SK-N-SH (cell line): ENCODE results near the gene TMEM150C. TPM values are rescaled to one million over a fixed set of nuclear protein-coding genes. Genes with fewer than 3 reads are reported as not detected.

Experiments used
- CTCF ChIA-PET: fragments of 300-600, 350-600 bp; formaldehyde crosslinking; extraction: SDS; loops from one replicate; lab custom pipeline; 2021; lab: Yijun Ruan, JAX
- POLR2A ChIA-PET: fragments of 350-600 bp; sonication (Branson Sonifier 250); formaldehyde crosslinking; extraction: SDS; loops from one replicate; lab custom pipeline; 2020; ENCODE audit warnings: antibody characterized with exemption, inconsistent platforms; lab: Yijun Ruan, JAX
- DNase-seq: peaks from one replicate; pipeline ENCODE4 v3.0.0; 2012
- H2AFZ ChIP-seq: fragments of 200-600 bp; sonication (generic); 2 replicates; pipeline ENCODE4 v1.8.1; 2016; ENCODE audit warnings: antibody characterized with exemption, mild to moderate bottlenecking, low read depth
- H3F3A ChIP-seq: fragments of 200-600 bp; sonication (generic); replicated peaks from 2 replicates; pipeline ENCODE3; 2016; ENCODE audit warnings: antibody characterized with exemption, mild to moderate bottlenecking; ENCODE audit not compliant: insufficient read depth
- H3K27ac ChIP-seq, 2 experiments: fragments of 200-500 bp in 1 of 2; fragments of 200-600 bp in 1 of 2; sonication (Bioruptor generic) in 1 of 2; sonication (generic), shearing (Covaris generic) in 1 of 2; 2 replicates each; pipeline versions ENCODE4 v1.5.1 to v1.6.1; 2014 to 2016; ENCODE audit warnings: low read depth in 2 of 2, inconsistent platforms in 1 of 2, low read length in 1 of 2, mild to moderate bottlenecking in 1 of 2, mixed read lengths in 1 of 2
- H3K27me3 ChIP-seq: fragments of 200-600 bp; sonication (generic), shearing (Covaris generic); 2 replicates; pipeline ENCODE4 v1.6.1; 2016; ENCODE audit warnings: mixed run types; ENCODE audit not compliant: insufficient read depth
- H3K36me3 ChIP-seq, 2 experiments: fragments of 200-500 bp in 1 of 2; fragments of 200-600 bp in 1 of 2; sonication (Bioruptor generic) in 1 of 2; sonication (generic) in 1 of 2; replicated peaks in 1 of 2; 2 replicates each; pipeline versions ENCODE3 to v1.5.1; 2014 to 2016; ENCODE audit warnings: low read length in 1 of 2, mild to moderate bottlenecking in 1 of 2; ENCODE audit not compliant: insufficient read depth in 2 of 2, control insufficient read depth in 1 of 2
- H3K4me1 ChIP-seq, 2 experiments: fragments of 200-500 bp in 1 of 2; fragments of 200-600 bp in 1 of 2; sonication (Bioruptor generic) in 1 of 2; sonication (generic), shearing (Covaris generic) in 1 of 2; 2 replicates each; pipeline versions ENCODE4 v1.5.1 to v1.6.1; 2014 to 2016; ENCODE audit warnings: low read depth in 1 of 2, low read length in 1 of 2, mixed run types in 1 of 2; ENCODE audit not compliant: insufficient read depth in 2 of 2, control insufficient read depth in 1 of 2
- H3K4me2 ChIP-seq: fragments of 200-600 bp; sonication (generic), shearing (Covaris generic); 2 replicates; pipeline ENCODE4 v1.6.1; 2017; ENCODE audit warnings: mixed run types
- H3K4me3 ChIP-seq, 2 experiments: fragments of 200-500 bp in 1 of 2; fragments of 200-600 bp in 1 of 2; sonication (Bioruptor generic) in 1 of 2; sonication (generic), shearing (Covaris generic) in 1 of 2; 2 replicates each; pipeline versions ENCODE4 v1.5.1 to v1.8.1; 2014 to 2016; ENCODE audit warnings: low read depth in 2 of 2, inconsistent platforms in 1 of 2, low read length in 1 of 2, mild to moderate bottlenecking in 1 of 2, mixed read lengths in 1 of 2, moderate library complexity in 1 of 2
- H3K79me2 ChIP-seq: fragments of 200-600 bp; sonication (generic); 2 replicates; pipeline ENCODE4 v1.8.1; 2017; ENCODE audit warnings: mild to moderate bottlenecking; ENCODE audit not compliant: insufficient read depth
- H3K9ac ChIP-seq: fragments of 200-600 bp; sonication (generic); 2 replicates; pipeline ENCODE4 v1.6.1; 2017; ENCODE audit warnings: mixed run types
- H3K9me2 ChIP-seq: fragments of 200-600 bp; sonication (generic); 2 replicates; pipeline ENCODE4 v1.6.1; 2017; ENCODE audit warnings: mixed run types
- H3K9me3 ChIP-seq: fragments of 200-600 bp; sonication (generic); 2 replicates; pipeline ENCODE4 v1.6.1; 2017; ENCODE audit warnings: mixed run types, mild to moderate bottlenecking, moderate library complexity
- H4K20me1 ChIP-seq: fragments of 200-600 bp; sonication (generic); 2 replicates; pipeline ENCODE4 v1.6.1; 2017; ENCODE audit warnings: mild to moderate bottlenecking, mixed run types; ENCODE audit not compliant: insufficient read depth
- EZH2phosphoT487 ChIP-seq: fragments of 200-600 bp; sonication (generic); IDR thresholded peaks from 2 replicates; pipeline ENCODE4 v1.6.1; 2017; ENCODE audit warnings: low read depth, mixed run types, mild to moderate bottlenecking, antibody characterized with exemption, moderate library complexity, borderline replicate concordance
- GATA2 ChIP-seq: sonication (generic); formaldehyde crosslinking; IDR thresholded peaks from 2 replicates; pipeline ENCODE4 v1.5.0; 2020; ENCODE audit warnings: mild to moderate bottlenecking, missing genetic modification reagents
- JUND ChIP-seq: IDR thresholded peaks from 2 replicates; pipeline ENCODE4 v1.4.0; 2012
- MEF2A ChIP-seq: IDR thresholded peaks from 2 replicates; pipeline ENCODE4 v1.4.0; 2012; ENCODE audit warnings: low read depth, borderline replicate concordance
- NFIC ChIP-seq: IDR thresholded peaks from 2 replicates; pipeline ENCODE4 v1.4.0; 2012; ENCODE audit warnings: borderline replicate concordance
- POLR2AphosphoS5 ChIP-seq: IDR thresholded peaks from 2 replicates; pipeline ENCODE4 v1.6.1; 2012; ENCODE audit warnings: low read depth, low read length
- SIN3A ChIP-seq: IDR thresholded peaks from 2 replicates; pipeline ENCODE4 v1.6.1; 2012; ENCODE audit warnings: low read depth, mild to moderate bottlenecking, low read length, moderate library complexity, borderline replicate concordance
- SMC3 ChIP-seq: IDR thresholded peaks from 2 replicates; pipeline ENCODE4 v1.6.1; 2012; ENCODE audit warnings: low read depth, low read length, improper control_type of control experiment
- TCF12 ChIP-seq: IDR thresholded peaks from 2 replicates; pipeline ENCODE4 v1.4.0; 2012
- WGBS: methylation state at CpG from one replicate; pipeline ENCODE4 v1.1.6; 2017; ENCODE audit warnings: low lambda C conversion rate; 5-methylcytosine and 5-hydroxymethylcytosine counted together
- polyA plus RNA-seq, 3 experiments: library from polyadenylated mRNA; depleted of rRNA; stranded (reverse); fragments of >200 nt; gene quantifications; 2 replicates each; pipeline ENCODE4 v1.2.3, GENCODE V29; 2012
- TF ChIP-seq, protein P1 (sequence below): fragments of 150-350 bp; IDR thresholded peaks from 2 replicates; pipeline ENCODE4 v1.6.1; 2017; ENCODE audit warnings: antibody characterized with exemption, low read length, low read depth, borderline replicate concordance
- TF ChIP-seq, protein P2 (sequence below): IDR thresholded peaks from 2 replicates; pipeline ENCODE4 v1.4.0; 2012; ENCODE audit warnings: low read depth, borderline replicate concordance

TMEM150C gene
- polyA plus RNA-seq, 1 of the 3 experiments (the other 2 are of a cell fraction): 1.0 TPM

DNA sequence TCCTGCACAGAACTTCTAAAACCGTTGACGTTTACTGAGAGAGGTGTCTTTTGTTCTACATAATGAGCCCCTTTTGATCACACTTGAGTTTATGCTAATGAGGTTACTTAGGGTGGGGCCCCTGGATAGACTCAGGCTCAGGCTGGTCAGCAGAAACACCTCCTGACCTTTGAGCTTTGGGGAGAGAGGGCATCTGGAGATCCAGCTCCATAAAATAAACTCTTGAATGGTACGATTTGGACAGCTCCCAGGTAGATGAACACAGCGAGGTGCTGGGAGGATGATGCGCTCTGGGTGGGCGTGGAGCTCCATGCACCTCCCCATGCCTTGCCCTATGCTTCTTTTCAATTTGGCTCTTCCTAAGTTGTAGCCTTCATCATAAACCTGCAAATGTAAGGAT lies 79.4 kb downstream of the TMEM150C start:
- Histone ChIP-seq H3F3A (no peaks in the 10 kb centered on the region), H3K4me3 (no peak overlapping the region), H4K20me1 (no peaks in the 10 kb centered on the region), H3K79me2 (no peaks in the 10 kb centered on the region), H3K9me3 (no peaks in the 10 kb centered on the region), H2AFZ (no peak overlapping the region), H3K9ac (no peak overlapping the region), H3K27me3 (no peaks in the 10 kb centered on the region), H3K9me2 (no peaks in the 10 kb centered on the region), H3K4me2 (no peak overlapping the region), H3K27ac (no peak overlapping the region), H3K36me3 (peaks cover 0 to 8% of the 10 kb centered on the region in 2 experiments), H3K4me1 (no peaks in the 10 kb centered on the region)
- ChIA-PET CTCF (no interaction called here), POLR2A (no interaction called here)
- no peak for TF ChIP-seq GATA2
- no peak for TF ChIP-seq POLR2AphosphoS5
- TF ChIP-seq, protein P1, sequence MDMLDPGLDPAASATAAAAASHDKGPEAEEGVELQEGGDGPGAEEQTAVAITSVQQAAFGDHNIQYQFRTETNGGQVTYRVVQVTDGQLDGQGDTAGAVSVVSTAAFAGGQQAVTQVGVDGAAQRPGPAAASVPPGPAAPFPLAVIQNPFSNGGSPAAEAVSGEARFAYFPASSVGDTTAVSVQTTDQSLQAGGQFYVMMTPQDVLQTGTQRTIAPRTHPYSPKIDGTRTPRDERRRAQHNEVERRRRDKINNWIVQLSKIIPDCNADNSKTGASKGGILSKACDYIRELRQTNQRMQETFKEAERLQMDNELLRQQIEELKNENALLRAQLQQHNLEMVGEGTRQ: no peak
- TF ChIP-seq MEF2A: no peak
- TF ChIP-seq NFIC: no peak
- TF ChIP-seq TCF12: no peak
- TF ChIP-seq SMC3: no peak
- TF ChIP-seq JUND: no peak
- TF ChIP-seq, protein P2, sequence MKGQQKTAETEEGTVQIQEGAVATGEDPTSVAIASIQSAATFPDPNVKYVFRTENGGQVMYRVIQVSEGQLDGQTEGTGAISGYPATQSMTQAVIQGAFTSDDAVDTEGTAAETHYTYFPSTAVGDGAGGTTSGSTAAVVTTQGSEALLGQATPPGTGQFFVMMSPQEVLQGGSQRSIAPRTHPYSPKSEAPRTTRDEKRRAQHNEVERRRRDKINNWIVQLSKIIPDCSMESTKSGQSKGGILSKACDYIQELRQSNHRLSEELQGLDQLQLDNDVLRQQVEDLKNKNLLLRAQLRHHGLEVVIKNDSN: no peak
- DNase-seq: no peak
- WGBS: 87% methylated on average over 6 of the region's 6 CpGs

DNA sequence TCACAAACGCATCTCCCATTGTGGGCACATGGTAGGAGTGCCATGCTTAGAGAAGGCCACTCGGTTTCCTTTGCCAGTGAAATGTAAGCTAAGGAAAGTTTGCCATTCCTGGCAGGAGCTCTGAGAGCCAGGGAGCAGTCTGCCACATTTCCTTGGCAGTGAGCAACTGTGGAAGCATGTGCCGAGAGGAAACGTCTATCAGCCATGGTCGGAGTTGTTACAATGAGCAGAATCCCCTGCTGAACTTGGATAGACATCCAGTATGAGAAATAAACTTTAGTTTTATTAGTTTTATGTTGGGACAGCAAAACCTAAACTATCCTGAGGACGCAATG lies 80.3 kb downstream of the TMEM150C start:
- Histone ChIP-seq H3K9me3 (no peaks in the 10 kb centered on the region), H3K9me2 (no peaks in the 10 kb centered on the region), H3K27ac (no peak overlapping the region), H4K20me1 (no peaks in the 10 kb centered on the region), H3K27me3 (no peaks in the 10 kb centered on the region), H3K36me3 (peaks cover 0 to 8% of the 10 kb centered on the region in 2 experiments), H3K4me3 (no peak overlapping the region), H2AFZ (no peak overlapping the region), H3K79me2 (no peaks in the 10 kb centered on the region), H3K4me2 (no peak overlapping the region), H3K9ac (no peak overlapping the region), H3K4me1 (no peaks in the 10 kb centered on the region), H3F3A (no peaks in the 10 kb centered on the region)
- 84% methylated on average over 6 of the region's 6 CpGs for WGBS
- no peak for DNase-seq
- no peak for TF ChIP-seq SIN3A
- TF ChIP-seq POLR2AphosphoS5: no peak
- TF ChIP-seq TCF12: no peak
- no peak for TF ChIP-seq EZH2phosphoT487
- POLR2A ChIA-PET: no interaction called here
- CTCF ChIA-PET: no interaction called here
